H1 (cell line): ENCODE data around the gene GPR85. TPM values are rescaled to one million over a fixed set of nuclear protein-coding genes. Genes with fewer than 3 reads are reported as not detected.

Source experiments
- CTBP2 ChIP-seq: IDR thresholded peaks from 2 replicates; pipeline ENCODE4 v1.7.0; 2011; ENCODE audit warnings: borderline replicate concordance, mild to moderate bottlenecking, moderate library complexity, mixed read lengths, low read length; ENCODE audit not compliant: insufficient read depth, insufficient read length
- HDAC2 ChIP-seq, 2 experiments: fragments of 300-600 bp in 1 of 2; sonication (generic) in 1 of 2; IDR thresholded peaks; 2 replicates each; pipeline ENCODE4 v1.6.1; 2011 to 2012; ENCODE audit warnings: low read depth in 2 of 2, low read length in 2 of 2, mild to moderate bottlenecking in 2 of 2, moderate library complexity in 2 of 2, borderline replicate concordance in 1 of 2, inconsistent platforms in 1 of 2
- KDM4A ChIP-seq: IDR thresholded peaks from one replicate; pipeline ENCODE4 v1.7.1; 2012; ENCODE audit warnings: low read depth, mild to moderate bottlenecking, moderate library complexity, low read length, inconsistent platforms; ENCODE audit not compliant: severe bottlenecking
- PHF8 ChIP-seq: fragments of 200-600 bp; sonication (generic); conservative IDR thresholded peaks from 2 replicates; pipeline ENCODE4 v1.7.1; 2012; ENCODE audit warnings: low read depth, mild to moderate bottlenecking, inconsistent platforms, low read length, moderate library complexity
- polyA plus RNA-seq, 7 experiments: library from polyadenylated mRNA; depleted of rRNA in 3 of 7; stranded (reverse) in 5 of 7; unstranded in 2 of 7; fragments of >200 nt in 5 of 7; fragments of 200-250 nt in 2 of 7; gene quantifications; 1 replicate in 5 of 7; 2 replicates in 1 of 7; 4 replicates in 1 of 7; pipeline versions ENCODE4 v1.2.1 to v1.2.3, GENCODE V29; 2011 to 2013; ENCODE audit warnings: missing spikeins in 2 of 7, mixed read lengths in 2 of 7
- total RNA-seq: library from RNA; stranded (reverse); fragmentation: NEBNext Ultra II Directional; extraction: Animal tissue kit (Norgen Biotek cat#: 25700); gene quantifications from 2 replicates; pipeline ENCODE4 v1.2.1, GENCODE V29; 2021
- TF ChIP-seq, protein P1 (sequence below): IDR thresholded peaks from 2 replicates; pipeline ENCODE4 v1.6.1; 2012; ENCODE audit warnings: inconsistent platforms

The GPR85 gene
- total and polyA plus RNA-seq, 2 of the 8 experiments (the other 6 are each of a cell fraction or from before 2014, with no cell fraction given) = 0.11 to 0.20 TPM

DNA sequence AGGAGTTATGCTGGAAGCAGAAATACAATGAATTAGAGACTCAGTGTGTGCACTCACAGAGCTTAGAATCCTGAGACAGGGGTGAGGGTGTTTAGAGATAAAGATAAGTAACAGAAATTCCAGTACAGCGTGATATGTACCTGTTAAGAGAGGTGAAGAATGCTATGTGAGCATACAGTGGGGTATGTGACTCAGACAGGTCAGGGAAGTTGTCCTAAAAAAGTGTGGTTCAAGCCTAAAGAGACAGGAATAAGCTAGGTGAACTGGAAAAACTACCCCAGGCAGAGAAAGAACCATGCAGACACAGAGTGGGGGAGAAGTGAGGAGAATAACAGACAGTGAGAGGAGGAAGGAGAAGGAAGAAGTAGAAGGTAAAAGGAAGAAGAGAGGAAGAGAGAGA lies 23.1 kb upstream of the GPR85 start (continued):
- TF ChIP-seq PHF8 (no peak), CTBP2 (no peak), HDAC2 (IDR thresholded peaks at IDR 0.05; ENCODE audit: borderline replicate concordance in 1 of 2, low read depth in 2 of 2, low read length in 2 of 2) (no peak), KDM4A (no peak)
- TF ChIP-seq, protein P1, sequence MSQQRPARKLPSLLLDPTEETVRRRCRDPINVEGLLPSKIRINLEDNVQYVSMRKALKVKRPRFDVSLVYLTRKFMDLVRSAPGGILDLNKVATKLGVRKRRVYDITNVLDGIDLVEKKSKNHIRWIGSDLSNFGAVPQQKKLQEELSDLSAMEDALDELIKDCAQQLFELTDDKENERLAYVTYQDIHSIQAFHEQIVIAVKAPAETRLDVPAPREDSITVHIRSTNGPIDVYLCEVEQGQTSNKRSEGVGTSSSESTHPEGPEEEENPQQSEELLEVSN = no peak
